Dedifferentiated amniotic fluid mesenchymal stem cell (primary cell): ENCODE results near the gene STAC2.
A peak's percentile ranks its signal among the peaks of the same experiment; 100 is the strongest.
"Not testable (repeated sequence)": the region's sequence is repeated elsewhere in the genome, so short reads cannot be mapped to it uniquely, and the experiment has no call there.

Source experiments
- DNase-seq: peaks from one replicate; pipeline ENCODE4 v3.0.0-alpha.2; 2016; ENCODE audit errors: extremely low spot score

Gene STAC2, protein sequence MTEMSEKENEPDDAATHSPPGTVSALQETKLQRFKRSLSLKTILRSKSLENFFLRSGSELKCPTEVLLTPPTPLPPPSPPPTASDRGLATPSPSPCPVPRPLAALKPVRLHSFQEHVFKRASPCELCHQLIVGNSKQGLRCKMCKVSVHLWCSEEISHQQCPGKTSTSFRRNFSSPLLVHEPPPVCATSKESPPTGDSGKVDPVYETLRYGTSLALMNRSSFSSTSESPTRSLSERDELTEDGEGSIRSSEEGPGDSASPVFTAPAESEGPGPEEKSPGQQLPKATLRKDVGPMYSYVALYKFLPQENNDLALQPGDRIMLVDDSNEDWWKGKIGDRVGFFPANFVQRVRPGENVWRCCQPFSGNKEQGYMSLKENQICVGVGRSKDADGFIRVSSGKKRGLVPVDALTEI

DNA sequence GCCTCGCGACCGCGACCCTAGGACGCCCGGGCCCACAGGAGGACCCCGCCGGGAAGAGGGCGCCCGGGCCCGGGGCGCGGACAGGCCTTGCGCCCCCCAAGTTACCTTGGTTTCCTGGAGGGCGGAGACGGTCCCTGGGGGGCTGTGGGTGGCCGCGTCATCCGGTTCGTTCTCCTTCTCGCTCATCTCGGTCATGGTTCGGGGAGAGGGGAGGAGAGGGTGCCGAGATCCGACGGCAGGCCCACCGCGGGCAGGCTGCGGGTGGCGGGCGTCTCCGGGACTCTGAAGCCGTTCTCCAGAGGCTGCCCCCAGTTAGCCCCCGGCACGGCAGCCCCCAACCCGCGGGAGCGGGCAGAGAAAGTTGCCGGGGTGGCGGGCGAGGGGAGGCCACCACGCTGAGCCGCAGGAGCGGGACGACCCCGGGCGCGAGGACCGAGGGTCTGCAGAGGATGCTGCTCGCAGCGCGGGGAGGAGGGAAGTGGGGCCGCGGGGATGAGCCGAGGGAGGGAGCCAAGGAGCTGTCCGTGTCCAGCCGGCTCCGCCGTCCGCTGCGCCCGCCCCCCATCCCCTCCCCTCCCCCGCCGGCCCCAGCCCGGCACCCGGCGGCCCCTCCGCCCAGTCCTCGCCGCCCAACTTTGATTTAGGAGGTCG is at the start of gene STAC2:
Gene STAC2, minus strand, starts transcription at position 638 of the 651 bp plus-strand sequence. Its CDS starts 443 bp downstream, at position 195.
- DNase-seq: no peak

DNA sequence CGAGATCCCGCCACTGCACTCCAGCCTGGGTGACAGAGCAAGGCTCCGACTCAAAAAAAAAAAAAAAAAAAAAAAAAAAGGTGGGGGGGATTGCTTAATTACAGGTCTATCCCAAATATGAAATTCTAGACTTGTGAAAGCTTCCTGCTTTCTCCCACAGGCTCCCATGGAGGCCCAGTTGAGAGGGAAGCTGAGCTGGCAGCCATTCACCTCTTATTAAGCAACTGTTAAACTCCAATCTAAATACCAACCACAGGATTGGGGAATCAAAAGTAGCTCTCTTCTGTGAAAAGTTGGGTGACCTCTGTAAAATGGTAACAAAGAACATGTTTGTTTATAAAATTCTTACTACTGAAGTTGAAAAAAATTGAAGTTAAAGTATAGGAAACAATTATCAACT is 45.8 kb upstream of the STAC2 start:
- DNase-seq: peak; percentile 22

DNA sequence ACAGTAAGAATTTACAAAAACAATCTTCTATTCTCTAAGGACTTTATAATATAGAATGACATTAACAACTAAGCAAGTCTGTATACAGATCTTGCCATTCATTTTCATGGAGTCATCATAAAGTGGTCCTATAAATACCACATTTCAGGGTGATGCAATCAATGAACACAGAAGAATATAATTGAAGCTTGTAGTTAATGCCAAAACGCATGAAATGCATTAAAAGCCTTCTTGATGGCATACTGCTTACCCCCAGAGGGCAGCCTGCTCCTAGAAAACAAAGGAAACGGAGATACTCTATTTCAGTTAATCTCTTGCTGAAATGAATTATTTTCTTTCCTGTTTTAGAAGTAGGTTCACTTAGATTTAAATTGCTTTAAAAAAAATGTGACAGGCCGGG is 45.2 kb upstream of the STAC2 start:
- DNase-seq: peak; percentile 96

DNA sequence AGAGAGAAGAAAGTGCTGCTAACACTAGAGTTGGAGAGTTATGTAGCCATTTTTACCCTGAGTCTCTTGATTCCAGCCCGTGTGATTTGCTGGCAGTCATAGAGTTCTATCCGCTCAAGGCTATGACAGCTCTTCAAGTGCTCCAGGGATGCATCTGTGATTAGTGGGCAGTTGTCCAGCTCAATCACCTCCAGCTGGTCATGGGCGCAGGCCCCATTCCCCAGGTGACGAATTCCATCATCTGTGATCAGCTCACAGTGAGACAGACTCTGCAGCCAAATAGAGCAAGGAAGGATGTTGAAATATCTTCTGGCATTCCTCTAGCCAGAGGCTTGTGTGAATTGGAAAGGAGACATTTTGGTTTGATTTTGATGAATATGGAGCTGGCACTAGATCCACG is 38.4 kb upstream of the STAC2 start:
- no peak for DNase-seq

DNA sequence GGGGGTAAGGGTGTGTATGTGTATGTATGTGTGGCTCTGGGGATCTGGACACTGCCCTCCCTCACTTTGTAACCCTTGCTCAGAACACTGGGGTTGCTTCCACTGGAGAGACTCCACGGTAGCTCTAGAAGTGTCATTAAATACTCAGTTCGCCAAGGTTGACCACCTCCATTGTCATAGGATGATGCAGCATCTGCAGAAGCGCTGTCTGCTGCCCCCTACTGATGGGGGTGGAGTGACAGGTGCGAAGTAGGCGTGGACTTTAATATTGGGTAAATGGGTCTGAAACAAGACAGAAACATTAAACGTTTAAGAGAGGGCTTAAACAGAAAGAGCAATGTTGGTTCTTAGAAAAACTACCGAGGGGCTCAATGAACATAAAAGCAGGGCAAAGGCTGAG is 35.5 kb upstream of the STAC2 start:
- DNase-seq: no peak

DNA sequence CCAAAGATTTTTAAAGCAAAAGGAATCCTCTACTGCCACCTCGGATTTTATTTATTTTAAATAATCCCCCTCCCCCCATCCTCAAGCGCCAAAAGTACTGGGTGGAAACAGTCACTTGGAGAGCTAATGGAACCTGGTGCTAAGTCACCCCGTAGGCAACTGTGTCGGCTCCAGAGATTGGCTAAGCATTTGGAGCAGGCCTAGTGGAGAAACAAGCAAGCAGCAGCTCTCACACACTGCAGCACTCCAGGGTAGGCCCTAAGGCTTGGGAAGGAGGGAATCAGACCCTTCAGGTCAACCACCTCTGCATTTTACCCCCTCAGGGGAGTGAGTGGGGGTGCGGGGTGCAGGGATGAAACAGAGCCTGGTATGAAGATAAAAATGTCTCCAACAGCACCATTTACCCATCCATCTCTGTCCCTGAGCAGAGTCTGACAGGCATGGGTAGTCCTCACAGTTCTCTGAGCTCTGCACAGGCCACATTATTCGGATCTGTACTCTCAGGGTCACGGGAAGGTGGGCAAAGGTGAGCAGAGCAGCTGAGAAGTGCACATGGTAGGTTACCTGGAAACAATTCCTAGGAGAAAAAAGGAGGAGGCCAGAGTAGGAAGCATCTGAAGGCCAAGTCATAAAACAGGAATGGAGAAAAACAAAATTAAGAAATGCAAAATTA is 27.2 kb upstream of the STAC2 start:
- no peak for DNase-seq

DNA sequence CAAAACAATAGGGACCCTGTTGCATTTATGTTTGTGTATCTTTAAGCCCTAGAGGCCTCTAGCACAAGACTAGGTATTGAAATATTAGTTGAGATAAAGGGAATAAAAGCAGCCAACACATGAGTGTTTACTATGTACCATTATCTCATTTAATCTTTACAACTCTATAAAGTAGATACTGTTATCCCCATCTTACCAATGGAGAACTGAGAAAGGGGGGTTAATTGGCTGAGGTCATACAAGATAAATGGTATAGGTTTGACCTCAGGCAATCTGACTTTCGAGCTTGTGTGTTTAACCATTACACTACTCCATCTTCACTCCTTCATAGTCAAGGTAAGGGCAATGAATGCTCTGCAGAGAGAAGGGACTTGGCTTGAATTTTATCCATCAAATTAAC is 26.3 kb upstream of the STAC2 start:
- no peak for DNase-seq

DNA sequence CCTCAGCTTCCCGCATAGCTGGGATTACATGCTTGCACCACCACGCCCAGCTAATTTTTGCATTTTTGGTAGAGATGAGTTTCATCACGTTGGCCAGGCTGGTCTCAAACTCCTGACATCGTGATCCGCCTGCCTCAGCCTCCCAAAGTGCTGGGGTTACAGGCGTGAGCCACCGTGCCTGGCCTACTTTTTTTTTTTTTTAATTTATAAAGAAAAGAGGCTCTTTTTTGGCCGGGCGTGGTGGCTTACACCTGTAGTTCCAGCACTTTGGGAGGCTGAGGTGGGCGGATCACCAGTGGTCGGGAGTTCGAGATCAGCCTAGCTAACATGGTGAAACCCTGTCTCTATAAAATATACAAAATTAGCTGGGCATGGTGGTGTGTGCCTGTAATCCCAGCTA is 24.3 kb upstream of the STAC2 start:
- DNase-seq: not testable (repeated sequence)

DNA sequence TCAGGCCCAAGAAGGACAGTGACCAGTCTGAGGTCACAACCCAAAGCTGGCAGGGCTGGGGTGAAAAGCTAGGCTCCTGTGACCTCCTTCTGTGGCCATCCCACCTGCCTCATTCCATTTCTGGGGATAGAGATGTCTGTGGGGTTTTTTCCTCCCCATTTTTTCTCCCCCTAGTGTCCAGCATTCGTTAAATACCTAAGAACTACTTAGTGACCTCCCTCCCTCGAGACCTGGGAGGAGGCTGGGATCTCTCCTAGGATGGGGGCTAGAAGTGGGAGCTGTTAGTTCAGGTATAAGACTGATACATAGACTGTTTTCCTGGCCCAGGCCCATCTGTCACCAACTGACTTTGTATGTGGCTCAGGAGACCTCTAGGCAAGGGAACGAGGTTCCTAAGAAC is 20.5 kb upstream of the STAC2 start:
- no peak for DNase-seq

DNA sequence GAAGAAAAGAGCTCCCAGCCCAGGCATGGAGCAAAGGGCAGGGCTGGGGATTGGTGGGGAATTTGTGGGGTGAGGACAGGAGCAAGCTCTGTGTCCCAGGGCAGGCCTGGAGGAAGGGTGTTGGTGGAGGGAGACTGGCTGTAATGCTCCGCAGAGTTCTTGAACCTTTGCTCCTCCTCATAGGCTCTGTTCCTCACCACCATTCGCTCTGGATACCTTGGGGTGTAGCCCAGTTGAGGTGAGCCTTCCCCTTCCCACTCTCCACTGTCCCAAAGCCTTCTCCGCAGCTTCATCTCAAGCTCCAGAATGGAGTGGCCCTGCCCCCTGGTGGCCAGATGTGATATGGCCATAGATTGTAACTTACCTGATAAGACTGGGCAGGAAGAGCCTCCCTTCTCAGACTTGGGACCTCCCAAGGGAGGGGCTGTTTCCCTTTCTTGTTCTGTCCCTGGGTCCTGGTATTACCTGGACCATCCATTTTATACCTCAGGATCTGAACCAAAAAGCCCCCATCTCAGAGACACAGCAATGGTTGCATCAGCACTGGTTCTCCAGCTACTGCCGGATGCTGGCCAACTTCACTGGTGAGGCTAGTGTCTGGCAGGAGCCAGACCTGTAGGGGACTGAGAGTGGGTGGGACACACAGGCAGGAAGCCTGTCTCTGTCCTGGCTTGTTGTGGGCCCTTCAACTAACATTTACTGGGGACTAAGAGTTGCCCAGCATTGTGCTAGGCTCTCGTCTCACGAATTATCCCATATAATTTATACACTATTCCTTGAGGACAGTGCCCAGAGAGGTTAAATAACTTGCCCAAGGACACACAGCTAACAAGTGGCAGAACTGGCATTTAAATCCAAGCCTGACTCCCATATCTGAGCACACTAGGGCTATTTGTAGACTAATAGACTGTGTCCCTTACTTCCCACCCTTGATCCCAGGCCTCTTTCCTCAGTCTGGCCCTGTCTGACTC is 19.1 kb upstream of the STAC2 start:
- peak; percentile 79 for DNase-seq

DNA sequence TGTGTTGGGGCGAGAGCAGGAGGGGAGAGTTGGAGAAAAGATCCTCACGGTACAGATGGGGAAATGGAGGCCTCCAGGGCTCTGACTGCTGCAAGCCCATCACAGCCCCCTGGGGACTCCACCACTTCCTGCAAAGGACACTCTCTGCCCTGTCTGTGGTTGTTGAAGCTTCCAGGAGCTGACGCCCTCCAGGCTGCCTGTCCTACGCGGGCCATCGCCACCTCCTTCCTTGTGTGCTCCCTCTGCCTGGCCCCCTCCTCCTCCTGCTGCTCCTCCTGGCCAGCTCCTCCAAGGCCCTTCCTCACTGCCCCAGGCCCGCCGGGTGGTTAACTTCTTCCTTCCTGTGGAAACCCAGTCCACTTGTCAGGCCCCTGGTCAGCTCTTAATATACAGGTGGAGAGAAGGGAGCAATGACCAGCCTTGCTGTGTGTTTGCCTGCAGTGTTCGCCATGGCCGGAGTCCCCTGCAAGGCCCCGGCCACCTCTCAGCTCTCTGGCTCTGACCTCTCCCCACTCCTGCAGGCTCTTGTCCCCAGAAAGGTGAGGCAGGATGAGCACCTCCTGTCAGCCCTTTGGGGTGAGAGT is 18.4 kb upstream of the STAC2 start:
- no peak for DNase-seq

DNA sequence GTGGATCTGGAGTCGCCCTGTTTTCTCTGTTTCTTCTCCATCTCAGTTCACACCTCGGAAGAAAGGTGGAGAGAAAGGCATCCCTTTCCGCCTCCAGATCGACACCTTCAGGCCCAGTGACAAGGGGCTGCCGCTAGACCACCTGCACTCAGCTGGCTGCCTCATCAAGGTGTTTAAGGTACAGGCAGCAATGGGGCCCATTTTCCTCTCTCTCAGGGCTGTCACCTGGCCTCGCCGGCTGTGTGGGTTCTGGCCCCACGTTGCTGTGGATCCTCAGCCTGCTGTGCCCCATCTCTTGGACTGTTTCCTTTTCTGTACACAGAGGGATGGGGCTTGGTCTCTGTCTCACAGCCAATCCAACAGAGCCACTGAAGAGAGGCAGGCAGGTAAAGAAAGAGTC is 17.4 kb upstream of the STAC2 start:
- no peak for DNase-seq

DNA sequence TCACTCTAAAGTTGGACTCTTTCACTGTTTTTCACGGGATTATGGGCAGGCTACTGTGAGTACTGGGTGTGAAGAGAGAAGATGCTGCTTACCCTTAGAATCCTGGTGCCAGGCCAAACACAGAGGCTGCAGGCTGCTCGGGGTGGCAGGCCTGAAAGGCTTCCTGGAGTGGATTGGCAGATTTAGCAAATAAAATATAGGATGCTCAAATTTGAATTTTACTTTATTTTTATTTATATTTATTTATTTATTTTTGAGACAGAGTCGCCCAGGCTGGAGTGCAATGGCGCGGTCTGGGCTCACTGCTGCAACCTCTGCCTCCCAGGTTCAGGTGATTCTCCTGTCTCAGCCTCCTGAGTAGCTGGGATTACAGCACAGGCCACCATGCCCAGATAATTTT is 14.9 kb upstream of the STAC2 start:
- no peak for DNase-seq

DNA sequence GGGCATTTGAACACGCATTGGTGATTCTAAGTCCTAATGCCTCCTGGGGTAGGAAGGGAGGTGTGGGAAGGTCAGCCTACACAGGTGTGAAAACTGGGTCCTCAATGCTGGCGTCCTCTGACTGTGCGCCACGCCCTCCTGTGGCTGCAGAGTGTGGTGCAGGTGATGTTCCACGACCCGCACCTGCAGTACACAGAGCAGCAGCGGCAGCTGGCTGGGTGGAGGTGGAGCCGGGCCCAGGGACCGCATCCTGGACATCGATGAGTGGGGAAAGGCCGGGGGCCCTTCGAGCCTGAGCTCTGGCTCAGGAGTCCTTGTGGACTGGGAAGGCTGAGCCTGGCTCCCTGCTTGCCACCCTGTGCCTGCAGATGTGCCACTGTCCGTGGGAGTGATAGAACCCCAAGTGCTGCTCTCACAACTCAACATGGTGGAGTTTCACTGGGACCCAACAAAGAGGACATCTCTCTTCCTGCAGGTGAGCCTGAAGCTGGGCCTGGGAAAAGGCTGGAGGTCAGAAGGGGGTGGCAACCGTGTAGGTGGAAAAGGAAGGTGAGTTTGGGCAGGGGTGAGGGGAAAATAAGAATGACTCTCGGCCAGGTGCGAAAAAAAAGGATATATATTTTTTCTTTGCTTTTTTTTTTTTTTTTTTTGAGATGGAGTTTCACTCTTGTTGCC is 14.0 kb upstream of the STAC2 start:
- no peak for DNase-seq

DNA sequence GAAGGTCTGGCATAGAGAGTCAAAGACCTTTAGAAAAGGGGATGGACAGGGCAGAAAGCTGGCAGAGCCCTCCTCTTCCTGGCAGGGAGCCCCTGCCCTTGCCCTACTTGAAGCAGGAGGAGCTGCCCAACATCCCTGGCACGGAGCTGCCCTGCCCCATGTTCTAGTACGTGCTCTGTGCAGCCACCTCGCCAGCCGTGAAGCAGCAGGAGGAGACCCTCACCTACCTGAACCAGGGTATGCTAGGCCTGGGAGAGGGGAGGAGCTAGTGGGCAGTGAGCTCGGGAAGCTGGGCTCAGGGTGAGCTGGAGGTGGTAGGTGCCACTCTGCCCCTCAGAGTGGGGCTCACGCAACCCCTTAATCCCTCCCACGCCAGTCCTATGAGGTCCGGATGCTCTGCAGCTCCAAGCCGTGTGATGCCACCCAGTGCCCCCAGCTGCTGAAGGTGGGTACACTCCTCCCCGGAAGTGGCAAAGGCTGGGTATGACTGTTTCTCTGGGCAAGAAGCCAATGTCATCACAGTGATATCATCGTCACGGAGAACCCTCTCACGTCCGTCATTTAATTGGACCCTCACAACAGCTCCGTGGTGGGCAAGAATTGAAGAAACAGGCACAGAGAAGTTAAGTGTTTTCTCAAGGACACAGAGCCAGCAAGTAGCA is 12.7 kb upstream of the STAC2 start:
- DNase-seq: no peak

DNA sequence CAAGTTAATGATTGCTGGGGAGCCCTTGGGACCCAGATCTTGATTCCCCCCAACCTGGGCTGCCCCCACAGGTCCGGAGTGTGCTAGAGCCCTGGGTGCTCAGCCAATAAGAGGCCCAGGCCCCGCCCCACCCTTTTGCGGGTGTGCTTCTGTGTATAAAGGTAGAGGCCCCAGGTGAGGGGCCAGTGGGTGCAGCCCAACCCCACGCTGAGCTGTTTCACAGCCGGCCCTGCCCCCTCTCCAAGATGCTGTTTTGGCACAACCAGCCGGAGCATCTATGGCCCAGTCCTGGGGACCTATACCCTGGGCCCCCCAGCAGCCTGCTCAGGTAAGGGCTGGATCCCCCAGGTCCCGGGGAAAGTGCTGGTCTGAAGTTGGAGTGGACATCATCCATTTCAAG is 11.8 kb upstream of the STAC2 start:
- no peak for DNase-seq

DNA sequence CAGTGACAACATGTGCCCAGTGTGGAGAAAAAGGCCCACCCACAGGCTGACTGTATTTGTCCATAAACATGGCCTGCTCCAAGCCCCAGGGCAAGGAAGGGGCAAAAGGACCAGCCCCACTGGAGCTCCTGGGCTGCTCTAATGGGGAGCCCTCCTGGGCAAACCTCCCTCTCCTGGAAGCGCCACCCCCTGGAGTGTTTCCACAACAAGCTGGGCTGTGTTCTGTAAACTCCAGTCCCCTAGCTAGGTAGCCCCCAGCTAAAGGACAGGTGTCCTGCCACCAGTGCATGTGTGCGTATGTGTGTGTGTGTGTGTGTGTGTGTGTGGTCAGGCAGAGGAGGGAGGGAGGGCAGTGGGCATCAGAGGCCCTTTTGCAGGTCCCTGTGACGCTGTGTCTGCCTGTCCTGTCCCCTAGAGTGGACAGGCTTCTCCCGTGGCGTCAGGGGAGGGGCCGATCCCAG is 11.3 kb upstream of the STAC2 start:
- DNase-seq: no peak

DNA sequence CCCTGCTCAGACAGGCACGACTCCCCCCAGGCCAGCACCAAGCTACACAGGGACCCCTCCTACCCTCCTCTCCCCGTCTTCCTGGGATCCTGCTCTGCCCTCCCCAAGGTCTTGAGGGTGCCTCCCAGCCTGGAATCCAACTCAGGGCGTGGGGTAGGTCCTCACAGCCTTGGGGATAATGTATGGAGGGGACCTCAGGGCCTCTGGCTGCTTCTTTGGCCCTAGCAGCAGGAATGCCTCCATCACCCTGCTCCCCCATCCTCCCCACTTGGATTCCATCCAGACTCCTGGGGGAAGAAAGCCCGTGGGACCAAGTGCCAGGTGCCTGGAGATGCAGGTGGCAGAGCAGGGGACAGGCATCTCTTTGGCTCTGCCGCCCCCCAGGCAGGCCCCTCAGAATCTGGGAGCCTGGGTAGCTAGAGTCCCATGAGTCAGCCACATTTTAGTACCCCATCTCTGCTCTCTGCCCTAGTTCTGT is 10.7 kb upstream of the STAC2 start:
- no peak for DNase-seq

DNA sequence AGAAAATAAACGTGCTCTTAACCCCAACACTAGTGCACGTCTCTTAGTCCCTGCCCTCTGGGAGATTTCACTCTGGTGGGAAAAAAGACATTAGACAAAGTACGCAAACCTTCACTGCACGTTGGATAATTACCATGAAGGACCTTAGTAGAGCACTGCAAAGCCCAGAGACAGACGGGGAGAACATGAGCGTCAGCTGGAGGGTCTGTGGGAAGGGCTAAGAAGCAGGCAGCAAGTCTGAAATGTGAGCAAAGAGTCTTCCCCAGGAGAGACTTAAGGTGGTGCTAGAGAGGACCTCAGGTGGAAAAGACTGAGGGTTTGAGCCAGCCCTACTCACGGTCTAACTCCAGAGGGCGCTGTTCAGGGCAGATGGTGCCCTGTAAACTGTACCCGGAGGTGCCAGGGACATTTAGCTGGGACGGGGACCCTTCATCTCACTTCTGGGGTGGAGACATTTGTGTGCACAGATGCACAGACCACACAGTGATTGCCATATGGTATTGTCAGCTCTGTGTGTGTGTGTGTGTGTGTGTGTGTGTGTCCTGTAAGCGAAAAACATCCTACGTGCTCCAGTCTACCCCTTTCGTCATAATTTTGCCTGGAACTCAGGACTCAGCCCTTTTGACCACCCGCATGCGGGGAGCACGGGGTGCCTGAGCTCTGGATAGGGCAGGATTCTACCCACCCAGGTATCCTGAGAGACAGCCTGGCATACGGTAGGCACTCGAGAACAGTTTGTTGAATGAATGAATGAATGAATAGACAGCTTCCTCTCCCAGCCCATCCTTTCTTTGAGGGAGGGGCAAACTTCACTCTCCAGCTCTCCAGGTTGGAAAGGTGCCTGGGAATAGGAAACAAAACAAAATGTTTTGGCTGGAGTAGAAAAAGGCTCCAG is 10.1 kb upstream of the STAC2 start:
- DNase-seq: peak; percentile 24
